ENCODE results near the gene RNF135. TPM values are rescaled to one million over a fixed set of nuclear protein-coding genes. Genes with fewer than 3 reads are reported as not detected.
A peak's percentile ranks its signal among the peaks of the same experiment; 100 is the strongest.
"Not testable (repeated sequence)": the region's sequence is repeated elsewhere in the genome, so short reads cannot be mapped to it uniquely, and the experiment has no call there.

RNF135 gene
- total RNA-seq, 2 donors from 2014 or later = 19.2 to 27.0 TPM

GRCh38 chr17:30992551-30992950, 21.7 kb downstream of the RNF135 start:
- ATAC-seq (no peak), DNase-seq (no peak)
- intact Hi-C loops (cut with DNase I, micrococcal nuclease) = no loop called here

GRCh38 chr17:30995347-30995746, 24.5 kb downstream of the RNF135 start:
- intact Hi-C loops (cut with DNase I, micrococcal nuclease) = no loop called here
- no peak for ATAC-seq
- DNase-seq = no peak

GRCh38 chr17:30996486-30996885, 25.6 kb downstream of the RNF135 start:
- no peak for DNase-seq
- intact Hi-C loops (cut with DNase I, micrococcal nuclease) = no loop called here
- peak; percentile 66 for ATAC-seq

- intact Hi-C loops (cut with DNase I, micrococcal nuclease) = no loop called here
- peak; percentile 1 for ATAC-seq
- no peak for DNase-seq
These were observed 26.4 kb downstream of the RNF135 start for GRCh38 chr17:30997270-30997669.

GRCh38 chr17:30997842-30998241, 27.0 kb downstream of the RNF135 start:
- DNase-seq = peak in 1 of 2 donors; percentile 42
- peak; percentile 84 for ATAC-seq
- intact Hi-C loops (cut with DNase I, micrococcal nuclease) = no loop called here

GRCh38 chr17:31002047-31002446, 31.2 kb downstream of the RNF135 start:
- intact Hi-C loops (cut with DNase I, micrococcal nuclease) = no loop called here
- DNase-seq (no peak), ATAC-seq (peak; percentile 15)

GRCh38 chr17:31003225-31003866, 32.5 kb downstream of the RNF135 start:
- ATAC-seq (no peak), DNase-seq (no peak)
- intact Hi-C loops (cut with DNase I, micrococcal nuclease) = no loop called here

- intact Hi-C loops (cut with DNase I, micrococcal nuclease) = no loop called here
- ATAC-seq = no peak
- no peak for DNase-seq
These were observed 33.3 kb downstream of the RNF135 start for GRCh38 chr17:31004160-31004559.

- intact Hi-C loops (cut with DNase I, micrococcal nuclease) = no loop called here
- ATAC-seq (no peak), DNase-seq (no peak)
These were observed 37.0 kb downstream of the RNF135 start for GRCh38 chr17:31007695-31008373.

GRCh38 chr17:31008374-31009041, 37.7 kb downstream of the RNF135 start:
- intact Hi-C loops (cut with DNase I, micrococcal nuclease) = no loop called here
- ATAC-seq = peak; percentile 88
- DNase-seq = peak; percentile 53 to 73

GRCh38 chr17:31009042-31009702, 38.3 kb downstream of the RNF135 start:
- peak in 1 of 2 donors; percentile 30 for DNase-seq
- ATAC-seq = peak; percentile 56
- intact Hi-C loops (cut with DNase I, micrococcal nuclease) = not testable (repeated sequence)

GRCh38 chr17:31010014-31010413, 39.2 kb downstream of the RNF135 start:
- DNase-seq, ATAC-seq: not testable (repeated sequence)
- intact Hi-C loops (cut with DNase I, micrococcal nuclease) = loop anchor here in 1 of 2 donors (5.0 kb wide), 1 partner anchor 207 kb away; no protein-coding TSS in a partner anchor

- DNase-seq = no peak
- no peak for ATAC-seq
- intact Hi-C loops (cut with DNase I, micrococcal nuclease) = loop anchor here in 1 of 2 donors (5.0 kb wide), 1 partner anchor 203 kb away; no protein-coding TSS in a partner anchor
These were observed 43.0 kb downstream of the RNF135 start for GRCh38 chr17:31013844-31014243.

- intact Hi-C loops (cut with DNase I, micrococcal nuclease) = no loop called here
- no peak for ATAC-seq
- no peak for DNase-seq
These were observed 44.8 kb downstream of the RNF135 start for GRCh38 chr17:31015639-31016038.

GRCh38 chr17:31019004-31019403, 48.2 kb downstream of the RNF135 start:
- ATAC-seq (no peak), DNase-seq (no peak)
- intact Hi-C loops (cut with DNase I, micrococcal nuclease) = no loop called here

- intact Hi-C loops (cut with DNase I, micrococcal nuclease); DNase-seq: not testable (repeated sequence)
- ATAC-seq = peak; percentile 100
These were observed 52.3 kb downstream of the RNF135 start for GRCh38 chr17:31023171-31023570.

- DNase-seq = no peak
- intact Hi-C loops (cut with DNase I, micrococcal nuclease) = no loop called here
- no peak for ATAC-seq
These were observed 61.0 kb downstream of the RNF135 start for GRCh38 chr17:31031841-31032240.

- intact Hi-C loops (cut with DNase I, micrococcal nuclease); DNase-seq: not testable (repeated sequence)
These were observed 64.8 kb downstream of the RNF135 start for GRCh38 chr17:31035611-31036010.

GRCh38 chr17:31040837-31041236, 70.0 kb downstream of the RNF135 start:
- DNase-seq; ATAC-seq; intact Hi-C loops (cut with DNase I, micrococcal nuclease): not testable (repeated sequence)

More at GRCh38 chr17:31035611-31036010, 64.8 kb downstream of the RNF135 start:
- not testable (repeated sequence) for ATAC-seq
